Gastrocnemius medialis (tissue), 4 donors: ENCODE data around the gene SRSF2. TPM values are rescaled to one million over a fixed set of nuclear protein-coding genes. Genes with fewer than 3 reads are reported as not detected.
"Not testable (repeated sequence)": the region's sequence is repeated elsewhere in the genome, so short reads cannot be mapped to it uniquely, and the experiment has no call there.

ENCODE experiments used
- ATAC-seq, 2 donors: fragments of 150-250 bp; one replicate each; pipeline ENCODE4 v1.9.1; 2016
- DNase-seq, 2 donors: peaks; one replicate each; pipeline ENCODE4 v3.0.0-alpha.2; 2019
- H3K27ac ChIP-seq, 4 donors: fragments of 200-600 bp; sonication (generic); 1 replicate in 1 of 4; 2 replicates in 3 of 4; pipeline ENCODE4 v1.5.1; 2016 to 2018; ENCODE audit warnings: mild to moderate bottlenecking in 2 of 4, moderate library complexity in 1 of 4
- H3K27me3 ChIP-seq, 3 donors: fragments of 200-600 bp; sonication (generic) in 2 of 3; 1 replicate in 1 of 3; 2 replicates in 2 of 3; pipeline versions ENCODE4 v1.5.1 to v1.6.0; 2016 to 2019; ENCODE audit warnings: mild to moderate bottlenecking in 1 of 3, moderate library complexity in 1 of 3
- H3K36me3 ChIP-seq, 2 donors: fragments of 200-600 bp; sonication (generic) in 1 of 2; one replicate each; pipeline ENCODE4 v1.5.1; 2017 to 2018
- H3K4me1 ChIP-seq, 2 donors: fragments of 200-600 bp; sonication (generic) in 1 of 2; one replicate each; pipeline ENCODE4 v1.5.1; 2016 to 2017; ENCODE audit warnings: mild to moderate bottlenecking in 2 of 2
- H3K4me3 ChIP-seq, 4 donors: fragments of 200-600 bp; sonication (generic) in 3 of 4; 1 replicate in 1 of 4; 2 replicates in 3 of 4; pipeline ENCODE4 v1.5.1; 2016 to 2019; ENCODE audit warnings: mild to moderate bottlenecking in 2 of 4
- H3K9me3 ChIP-seq, 3 donors: fragments of 200-600 bp; sonication (generic) in 2 of 3; 1 replicate in 1 of 3; 2 replicates in 2 of 3; pipeline ENCODE4 v1.5.1; 2016 to 2019
- POLR2A ChIP-seq, 2 donors: fragments of 450-650 bp; IDR thresholded peaks; one replicate each; pipeline ENCODE4 v1.6.1; 2017; ENCODE audit warnings: antibody characterized with exemption in 2 of 2, mild to moderate bottlenecking in 2 of 2, moderate library complexity in 2 of 2
- in situ Hi-C, 4 donors: fragments of 200-750 bp; cut with MboI; loops; one replicate each; pipeline versions ENCODE4 v1.15.0 to v1.8.0; 2017; ENCODE audit warnings: low sequenced_read_pairs in 4 of 4
- intact Hi-C: fragments of 100-400 bp; cut with DNase I; formaldehyde crosslinking; loops from one replicate; pipeline ENCODE4 v1.15.1; 2023; ENCODE audit warnings: low total_unique reads
- total RNA-seq, 4 donors: library from RNA; depleted of rRNA; stranded (reverse); fragments of >200 nt; gene quantifications; one replicate each; pipeline versions ENCODE4 v1.1.0 to v1.2.3, GENCODE V29; 2016
- TF ChIP-seq, protein P1 (sequence below), 5 experiments: fragments of 450-650 bp in 3 of 5; fragments of 200-600 bp in 2 of 5; sonication (generic) in 2 of 5; IDR thresholded peaks in 4 of 5; conservative IDR thresholded peaks in 1 of 5; 1 replicate in 4 of 5; 2 replicates in 1 of 5; pipeline ENCODE4 v1.5.1; 2016 to 2019; ENCODE audit warnings: antibody characterized with exemption in 5 of 5, mild to moderate bottlenecking in 3 of 5, moderate library complexity in 3 of 5

Gene SRSF2
- total RNA-seq, 4 donors from 2014 or later, result 75.0 to 148 (median 90.4) TPM

GRCh38 chr17:76714822-76715495 is 22.2 kb downstream of the SRSF2 start:
- TF ChIP-seq, protein P1, sequence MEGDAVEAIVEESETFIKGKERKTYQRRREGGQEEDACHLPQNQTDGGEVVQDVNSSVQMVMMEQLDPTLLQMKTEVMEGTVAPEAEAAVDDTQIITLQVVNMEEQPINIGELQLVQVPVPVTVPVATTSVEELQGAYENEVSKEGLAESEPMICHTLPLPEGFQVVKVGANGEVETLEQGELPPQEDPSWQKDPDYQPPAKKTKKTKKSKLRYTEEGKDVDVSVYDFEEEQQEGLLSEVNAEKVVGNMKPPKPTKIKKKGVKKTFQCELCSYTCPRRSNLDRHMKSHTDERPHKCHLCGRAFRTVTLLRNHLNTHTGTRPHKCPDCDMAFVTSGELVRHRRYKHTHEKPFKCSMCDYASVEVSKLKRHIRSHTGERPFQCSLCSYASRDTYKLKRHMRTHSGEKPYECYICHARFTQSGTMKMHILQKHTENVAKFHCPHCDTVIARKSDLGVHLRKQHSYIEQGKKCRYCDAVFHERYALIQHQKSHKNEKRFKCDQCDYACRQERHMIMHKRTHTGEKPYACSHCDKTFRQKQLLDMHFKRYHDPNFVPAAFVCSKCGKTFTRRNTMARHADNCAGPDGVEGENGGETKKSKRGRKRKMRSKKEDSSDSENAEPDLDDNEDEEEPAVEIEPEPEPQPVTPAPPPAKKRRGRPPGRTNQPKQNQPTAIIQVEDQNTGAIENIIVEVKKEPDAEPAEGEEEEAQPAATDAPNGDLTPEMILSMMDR (IDR thresholded peaks at IDR 0.05 in 4 of 5, conservative IDR thresholded peaks at IDR 0.05 in 1 of 5), result peak; percentile 57 to 84 (median 81)
- TF ChIP-seq POLR2A (IDR thresholded peaks at IDR 0.05), result no peak
- DNase-seq, result peak; percentile 19 to 37
- Histone ChIP-seq H3K9me3 (no peaks in the 10 kb centered on the region), H3K4me3 (no peak overlapping the region), H3K4me1 (peaks cover 30 to 33% of the 10 kb centered on the region in 2 donors), H3K27me3 (no peaks in the 10 kb centered on the region), H3K36me3 (peaks cover 5 to 58% of the 10 kb centered on the region in 2 donors), H3K27ac (peak overlapping the region; percentile 66 to 84 (median 73))
- ATAC-seq, result no peak
- intact Hi-C loops, result loop anchor here (1.0 kb wide), 1 partner anchor 27 kb away; no protein-coding TSS in a partner anchor
- in situ Hi-C loops, result loop anchor here in 1 of 4 donors (25.0 kb wide), 1 partner anchor 153 kb away; a partner anchor contains a TSS

- TF ChIP-seq POLR2A (IDR thresholded peaks at IDR 0.05), result no peak
- TF ChIP-seq, protein P1 (IDR thresholded peaks at IDR 0.05 in 4 of 5, conservative IDR thresholded peaks at IDR 0.05 in 1 of 5), result no peak
- Histone ChIP-seq H3K9me3 (no peaks in the 10 kb centered on the region), H3K36me3 (peaks cover 5 to 52% of the 10 kb centered on the region in 2 donors), H3K4me3 (no peak overlapping the region), H3K27ac (peak overlapping the region in 3 of 4 donors; percentile 3 to 84 (median 41)), H3K27me3 (no peaks in the 10 kb centered on the region), H3K4me1 (peaks cover 35 to 37% of the 10 kb centered on the region in 2 donors)
- ATAC-seq (no peak), DNase-seq (no peak)
- intact Hi-C loops (no loop called here), in situ Hi-C loops (loop anchor here in 1 of 4 donors (25.0 kb wide), 1 partner anchor 152 kb away; a partner anchor contains a TSS)
These were observed 22.8 kb downstream of the SRSF2 start for GRCh38 chr17:76714336-76714735.

DNA sequence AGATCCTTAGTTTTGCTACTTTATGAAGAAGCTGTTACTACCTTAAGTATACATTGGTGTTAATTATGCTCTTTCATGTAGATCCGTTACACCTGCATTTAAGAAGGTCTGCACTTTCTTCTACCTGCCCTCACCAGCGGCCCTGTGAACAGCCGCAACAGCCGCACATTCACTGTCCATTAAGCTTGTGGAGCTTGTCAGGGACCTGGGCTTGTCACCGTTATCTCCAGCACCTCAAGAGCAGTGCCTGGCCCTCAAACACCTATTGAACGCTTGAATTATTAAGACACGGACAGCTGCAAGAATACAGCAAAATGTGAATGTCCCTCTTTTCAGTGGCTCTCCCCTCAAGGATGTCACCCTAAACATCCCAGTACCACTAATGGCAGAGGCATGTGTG is 23.4 kb downstream of the SRSF2 start:
- no peak for DNase-seq
- Histone ChIP-seq H3K9me3 (no peaks in the 10 kb centered on the region), H3K4me3 (no peak overlapping the region), H3K27ac (no peak overlapping the region), H3K27me3 (no peaks in the 10 kb centered on the region), H3K4me1 (peaks cover 41 to 42% of the 10 kb centered on the region in 2 donors), H3K36me3 (peaks cover 5 to 47% of the 10 kb centered on the region in 2 donors)
- no peak for ATAC-seq
- TF ChIP-seq, protein P1 (IDR thresholded peaks at IDR 0.05 in 4 of 5, conservative IDR thresholded peaks at IDR 0.05 in 1 of 5), result no peak
- no peak for TF ChIP-seq POLR2A (IDR thresholded peaks at IDR 0.05)
- intact Hi-C loops (no loop called here), in situ Hi-C loops (loop anchor here in 1 of 4 donors (25.0 kb wide), 1 partner anchor 151 kb away; a partner anchor contains a TSS)

DNA sequence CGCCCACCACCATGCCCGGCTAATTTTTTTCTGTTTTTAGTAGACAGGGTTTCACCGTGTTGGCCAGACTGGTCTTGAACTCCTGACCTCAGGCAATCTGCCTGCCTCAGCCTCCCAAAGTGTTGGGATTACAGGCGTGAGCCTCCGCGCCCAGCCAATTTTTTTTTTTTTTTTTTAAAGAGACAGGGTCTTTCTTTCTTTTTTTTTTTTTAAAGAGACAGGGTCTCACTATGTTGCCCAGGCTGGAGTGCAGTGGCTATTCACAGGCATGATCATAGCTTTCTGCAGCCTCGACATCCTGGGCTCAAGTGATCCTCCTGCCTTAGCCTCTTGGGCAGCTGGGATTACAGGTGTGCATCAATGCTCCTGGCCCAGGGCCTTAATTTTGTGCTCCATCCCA is 24.8 kb downstream of the SRSF2 start:
- Histone ChIP-seq H3K36me3 (peaks cover 4 to 32% of the 10 kb centered on the region in 2 donors), H3K27ac (peak overlapping the region in 2 of 4 donors; percentile 86 to 88), H3K4me1 (peaks cover 54 to 57% of the 10 kb centered on the region in 2 donors)
- DNase-seq, H3K4me3 ChIP-seq, H3K9me3 ChIP-seq, H3K27me3 ChIP-seq, ATAC-seq, intact Hi-C loops: not testable (repeated sequence)
- in situ Hi-C loops, result loop anchor here in 1 of 4 donors (25.0 kb wide), 1 partner anchor 150 kb away; a partner anchor contains a TSS

- ATAC-seq, result peak; percentile 47 to 56
- TF ChIP-seq POLR2A (IDR thresholded peaks at IDR 0.05), result peak in 1 of 2 donors; percentile 27
- TF ChIP-seq, protein P1 (IDR thresholded peaks at IDR 0.05 in 4 of 5, conservative IDR thresholded peaks at IDR 0.05 in 1 of 5), result no peak
- in situ Hi-C loops (loop anchor here in 1 of 4 donors (25.0 kb wide), 1 partner anchor 149 kb away; a partner anchor contains a TSS), intact Hi-C loops (no loop called here)
- H3K4me3 ChIP-seq, result peak within 1 kb of the TSS; percentile 57 to 72 (median 69)
- no peaks in the 10 kb centered on the region for H3K9me3 ChIP-seq
- peaks cover 46 to 54% of the 10 kb centered on the region in 2 donors for H3K4me1 ChIP-seq
- peak within 1 kb of the TSS; percentile 87 to 95 (median 88) for H3K27ac ChIP-seq
- H3K36me3 ChIP-seq, result peaks cover 0 to 20% of the 10 kb centered on the region in 2 donors
- DNase-seq, result peak in 1 of 2 donors; percentile 61
- H3K27me3 ChIP-seq, result no peaks in the 10 kb centered on the region
These were observed 26.1 kb downstream of the SRSF2 start, which contains the start of gene MXRA7 for GRCh38 chr17:76710863-76711611. MXRA7 (minus strand) TSS chr17:76710965; CDS start chr17:76710946, 19 bp downstream.

DNA sequence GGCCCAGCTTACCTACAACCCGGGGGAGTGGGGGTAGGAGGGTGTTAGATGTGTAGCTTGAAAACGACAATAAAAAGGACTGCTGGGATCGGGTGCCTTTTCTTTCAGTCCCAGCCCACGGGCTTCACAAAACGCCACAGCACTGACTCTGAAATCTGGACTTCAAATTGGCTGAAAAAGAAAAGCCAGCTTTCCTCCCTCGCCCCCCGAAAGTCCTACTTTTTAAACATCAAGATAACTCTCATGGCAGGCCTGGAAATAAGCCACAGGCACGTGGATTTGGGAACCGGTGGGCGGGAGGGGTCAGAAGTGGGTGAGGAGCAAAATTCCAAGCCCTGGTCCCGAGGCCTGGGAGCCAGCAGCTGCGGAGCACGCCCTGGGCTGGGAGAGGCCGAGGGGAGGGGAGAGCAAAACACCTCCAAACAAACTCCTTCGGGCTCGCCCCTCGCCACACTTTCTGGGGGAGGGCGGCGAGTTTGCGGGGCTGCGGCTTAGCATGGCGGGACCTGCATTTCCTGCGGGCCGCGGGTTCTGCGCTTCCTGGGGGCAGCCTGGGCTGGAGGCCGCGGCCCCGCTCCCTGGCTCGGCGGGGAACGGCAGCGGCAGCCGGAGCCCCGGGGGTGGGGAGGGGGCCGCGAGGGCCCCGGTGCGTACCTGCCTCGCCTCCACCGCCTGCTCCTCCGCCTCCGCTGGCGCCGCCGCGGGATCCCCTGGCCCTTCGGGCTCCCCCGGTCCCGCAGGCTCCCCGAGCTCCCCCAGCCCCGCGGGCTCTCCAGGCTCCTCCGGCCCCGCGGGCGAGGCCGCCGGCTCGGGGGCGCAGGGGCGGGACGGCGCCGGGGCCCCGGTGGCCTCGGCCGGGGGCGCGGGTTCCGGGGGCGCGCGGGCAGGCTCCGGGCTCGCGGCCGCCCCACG is 26.9 kb downstream of the SRSF2 start:
- H3K9me3 ChIP-seq, intact Hi-C loops, H3K27me3 ChIP-seq, DNase-seq: not testable (repeated sequence)
- Histone ChIP-seq H3K4me1 (peaks cover 42 to 47% of the 10 kb centered on the region in 2 donors), H3K4me3 (peak overlapping the region; percentile 57 to 72 (median 69)), H3K36me3 (peaks cover 0 to 12% of the 10 kb centered on the region in 2 donors), H3K27ac (peak overlapping the region; percentile 79 to 95 (median 87))
- peak; percentile 31 to 47 for ATAC-seq
- in situ Hi-C loops, result loop anchor here in 1 of 4 donors (25.0 kb wide), 1 partner anchor 148 kb away; a partner anchor contains a TSS
